PC-3 (cell line): ENCODE measurements around the gene CHFR. TPM values are rescaled to one million over a fixed set of nuclear protein-coding genes. Genes with fewer than 3 reads are reported as not detected.

ENCODE experiments used
- ATAC-seq: fragments of 200-7000 bp; cut with Tn5 transposase; 2 replicates; pipeline ENCODE4 v1.9.1; 2020; ENCODE audit warnings: mild to moderate bottlenecking, moderate library complexity
- BruUV-seq: library from RNA; stranded (reverse); fragments of 400-500 nt; replicated peaks from 2 replicates; lab custom pipeline; 2021; lab: Mats Ljungman, UMichigan
- CTCF ChIA-PET: fragments of 300-600 bp; sonication (Branson Sonifier 250); formaldehyde crosslinking; loops from one replicate; lab custom pipeline; 2022; ENCODE audit warnings: antibody characterized with exemption; lab: Charles Lee
- POLR2A ChIA-PET: fragments of 300-600 bp; sonication (Branson Sonifier 250); formaldehyde crosslinking; loops from one replicate; lab custom pipeline; 2022; ENCODE audit warnings: antibody characterized with exemption; ENCODE audit not compliant: unreplicated experiment; lab: Charles Lee
- DNase-seq: peaks from one replicate; pipeline ENCODE4 v3.0.0-alpha.2; 2015
- H2AFZ ChIP-seq: fragments of 300-600 bp; sonication (generic); 2 replicates; pipeline ENCODE4 v1.6.0; 2016; ENCODE audit warnings: antibody characterized with exemption, low read length
- H3F3A ChIP-seq: fragments of 300-600 bp; sonication (generic); one replicate; pipeline ENCODE4 v1.6.0; 2017; ENCODE audit warnings: antibody characterized with exemption, low read length, control low read depth, mild to moderate bottlenecking; ENCODE audit not compliant: unreplicated experiment
- H3K27ac ChIP-seq: fragments of 300-600 bp; sonication (generic); 2 replicates; pipeline ENCODE4 v1.5.1; 2016; ENCODE audit warnings: mild to moderate bottlenecking, low read length
- H3K27me3 ChIP-seq: fragments of 300-600 bp; sonication (generic); 2 replicates; pipeline ENCODE4 v1.6.1; 2016; ENCODE audit warnings: low read length, mixed read lengths
- H3K36me3 ChIP-seq: fragments of 300-600 bp; sonication (generic); 2 replicates; pipeline ENCODE4 v1.6.1; 2016; ENCODE audit warnings: low read depth, mixed run types, low read length, mixed read lengths
- H3K4me1 ChIP-seq: fragments of 300-600 bp; sonication (generic); 2 replicates; pipeline ENCODE4 v1.5.1; 2016; ENCODE audit warnings: low read length; ENCODE audit not compliant: insufficient read depth
- H3K4me2 ChIP-seq: fragments of 300-600 bp; sonication (generic); 2 replicates; pipeline ENCODE4 v1.6.0; 2016; ENCODE audit warnings: low read length
- H3K4me3 ChIP-seq: fragments of 300-600 bp; sonication (generic); 2 replicates; pipeline ENCODE4 v1.5.1; 2016; ENCODE audit warnings: mild to moderate bottlenecking, low read length, mixed read lengths
- H3K79me2 ChIP-seq: fragments of 300-600 bp; sonication (generic); 2 replicates; pipeline ENCODE4 v1.6.1; 2017; ENCODE audit warnings: low read length, mixed read lengths
- H3K9ac ChIP-seq: fragments of 300-600 bp; sonication (generic); 2 replicates; pipeline ENCODE4 v1.6.0; 2016; ENCODE audit warnings: mild to moderate bottlenecking, low read length
- H3K9me2 ChIP-seq: fragments of 300-600 bp; sonication (generic); replicated peaks from 2 replicates; pipeline ENCODE4 v1.6.1; 2016; ENCODE audit warnings: mixed run types, low read length, mixed read lengths
- H3K9me3 ChIP-seq: fragments of 300-600 bp; sonication (generic); 2 replicates; pipeline ENCODE4 v1.6.1; 2016; ENCODE audit warnings: low read length, mixed read lengths
- H4K20me1 ChIP-seq: fragments of 300-600 bp; sonication (generic); 2 replicates; pipeline ENCODE4 v1.6.1; 2016; ENCODE audit warnings: low read length, mixed read lengths
- EZH2 ChIP-seq: fragments of 300-600 bp; sonication (generic); IDR thresholded peaks from one replicate; pipeline ENCODE4 v1.6.1; 2017; ENCODE audit warnings: antibody characterized with exemption, mild to moderate bottlenecking, low read length; ENCODE audit not compliant: unreplicated experiment
- EZH2phosphoT487 ChIP-seq: fragments of 300-600 bp; sonication (generic); IDR thresholded peaks from 2 replicates; pipeline ENCODE4 v1.6.1; 2018; ENCODE audit warnings: mild to moderate bottlenecking, antibody characterized with exemption, low read length, borderline replicate concordance
- intact Hi-C: fragments of 100-400 bp; cut with micrococcal nuclease; formaldehyde crosslinking; loops from 2 replicates; pipeline ENCODE4 v1.9.0; 2023
- total RNA-seq: library from RNA; depleted of rRNA; stranded (reverse); fragments of >200 nt; gene quantifications from 2 replicates; pipeline ENCODE4 v1.2.3, GENCODE V29; 2014
- TF ChIP-seq, protein P1 (sequence below): fragments of 300-600 bp; sonication (generic); conservative IDR thresholded peaks from 2 replicates; pipeline ENCODE4 v1.5.1; 2017; ENCODE audit warnings: antibody characterized with exemption, low read depth, mild to moderate bottlenecking, low read length

The CHFR gene
- total RNA-seq, 1 experiment from 2014 or later: 23.3 TPM

DNA sequence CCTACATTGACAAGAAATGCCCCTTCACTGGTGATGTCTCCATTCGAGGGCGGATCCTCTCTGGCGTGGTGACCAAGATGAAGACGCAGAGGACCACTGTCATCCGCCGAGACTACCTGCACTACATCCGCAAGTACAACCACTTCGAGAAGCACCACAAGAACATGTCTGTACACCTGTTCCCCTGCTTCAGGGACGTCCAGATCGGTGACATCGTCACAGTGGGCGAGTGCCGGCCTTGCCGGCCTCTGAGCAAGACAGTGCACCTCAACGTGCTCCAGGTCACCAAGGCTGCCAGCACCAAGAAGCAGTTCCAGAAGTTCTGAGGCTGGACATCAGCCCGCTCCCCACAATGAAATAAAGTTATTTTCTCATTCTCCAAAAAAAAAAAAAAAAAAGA is 61.5 kb downstream of the CHFR start:
- no peak overlapping the region for H3K4me2 ChIP-seq

GRCh38 chr12:132825089-132825488 is 62.3 kb downstream of the CHFR start:
- Histone ChIP-seq H3K27ac (no peak overlapping the region), H3K9ac (no peak overlapping the region), H3K9me2 (no peaks in the 10 kb centered on the region), H3F3A (no peaks in the 10 kb centered on the region), H3K4me3 (no peak overlapping the region), H3K79me2 (peaks cover 66% of the 10 kb centered on the region), H2AFZ (no peak overlapping the region), H3K4me2 (no peak overlapping the region), H3K4me1 (peaks cover 26% of the 10 kb centered on the region), H4K20me1 (peaks cover 39% of the 10 kb centered on the region), H3K36me3 (peaks cover 34% of the 10 kb centered on the region), H3K27me3 (no peaks in the 10 kb centered on the region), H3K9me3 (no peaks in the 10 kb centered on the region)
- POLR2A ChIA-PET: interaction anchor here (0.5 kb wide), 1 partner anchor 65 kb away, joined by 5 read pairs; no protein-coding TSS in a partner anchor
- DNase-seq: no peak
- no peak for TF ChIP-seq EZH2phosphoT487
- no TSS peak for BruUV-seq
- ATAC-seq: no peak
- intact Hi-C loops: no loop called here
- CTCF ChIA-PET: no interaction called here

More for the DNA sequence above, 61.5 kb downstream of the CHFR start:
- TF ChIP-seq EZH2phosphoT487 (no peak), EZH2 (no peak)
- intact Hi-C loops: no loop called here
- Histone ChIP-seq H3K4me1 (peaks cover 26% of the 10 kb centered on the region), H2AFZ (no peak overlapping the region), H3F3A (no peaks in the 10 kb centered on the region), H3K79me2 (peaks cover 66% of the 10 kb centered on the region), H3K9me2 (no peaks in the 10 kb centered on the region), H3K36me3 (peaks cover 28% of the 10 kb centered on the region), H3K27ac (no peak overlapping the region), H3K9me3 (no peaks in the 10 kb centered on the region), H3K9ac (no peak overlapping the region), H4K20me1 (peaks cover 39% of the 10 kb centered on the region), H3K4me3 (no peak overlapping the region), H3K27me3 (no peaks in the 10 kb centered on the region)
- DNase-seq (no peak), ATAC-seq (no peak)
- BruUV-seq: no TSS peak
- ChIA-PET POLR2A (no interaction called here), CTCF (no interaction called here)

GRCh38 chr12:132824053-132824452 is 63.4 kb downstream of the CHFR start:
- Histone ChIP-seq H3K4me2 (no peak overlapping the region), H3K9me3 (no peaks in the 10 kb centered on the region), H3K9me2 (no peaks in the 10 kb centered on the region), H3K27ac (no peak overlapping the region), H3K4me1 (peaks cover 23% of the 10 kb centered on the region), H3K36me3 (peaks cover 42% of the 10 kb centered on the region), H2AFZ (no peak overlapping the region), H4K20me1 (peaks cover 39% of the 10 kb centered on the region), H3K79me2 (peaks cover 66% of the 10 kb centered on the region), H3K9ac (no peak overlapping the region), H3K27me3 (no peaks in the 10 kb centered on the region), H3K4me3 (no peak overlapping the region), H3F3A (no peaks in the 10 kb centered on the region)
- intact Hi-C loops: no loop called here
- no peak for TF ChIP-seq EZH2phosphoT487
- no peak for TF ChIP-seq EZH2
- TF ChIP-seq, protein P1, sequence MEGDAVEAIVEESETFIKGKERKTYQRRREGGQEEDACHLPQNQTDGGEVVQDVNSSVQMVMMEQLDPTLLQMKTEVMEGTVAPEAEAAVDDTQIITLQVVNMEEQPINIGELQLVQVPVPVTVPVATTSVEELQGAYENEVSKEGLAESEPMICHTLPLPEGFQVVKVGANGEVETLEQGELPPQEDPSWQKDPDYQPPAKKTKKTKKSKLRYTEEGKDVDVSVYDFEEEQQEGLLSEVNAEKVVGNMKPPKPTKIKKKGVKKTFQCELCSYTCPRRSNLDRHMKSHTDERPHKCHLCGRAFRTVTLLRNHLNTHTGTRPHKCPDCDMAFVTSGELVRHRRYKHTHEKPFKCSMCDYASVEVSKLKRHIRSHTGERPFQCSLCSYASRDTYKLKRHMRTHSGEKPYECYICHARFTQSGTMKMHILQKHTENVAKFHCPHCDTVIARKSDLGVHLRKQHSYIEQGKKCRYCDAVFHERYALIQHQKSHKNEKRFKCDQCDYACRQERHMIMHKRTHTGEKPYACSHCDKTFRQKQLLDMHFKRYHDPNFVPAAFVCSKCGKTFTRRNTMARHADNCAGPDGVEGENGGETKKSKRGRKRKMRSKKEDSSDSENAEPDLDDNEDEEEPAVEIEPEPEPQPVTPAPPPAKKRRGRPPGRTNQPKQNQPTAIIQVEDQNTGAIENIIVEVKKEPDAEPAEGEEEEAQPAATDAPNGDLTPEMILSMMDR: no peak
- peak; percentile 47 for DNase-seq
- no TSS peak for BruUV-seq
- ChIA-PET POLR2A (no interaction called here), CTCF (no interaction called here)
- peak; percentile 47 for ATAC-seq

DNA sequence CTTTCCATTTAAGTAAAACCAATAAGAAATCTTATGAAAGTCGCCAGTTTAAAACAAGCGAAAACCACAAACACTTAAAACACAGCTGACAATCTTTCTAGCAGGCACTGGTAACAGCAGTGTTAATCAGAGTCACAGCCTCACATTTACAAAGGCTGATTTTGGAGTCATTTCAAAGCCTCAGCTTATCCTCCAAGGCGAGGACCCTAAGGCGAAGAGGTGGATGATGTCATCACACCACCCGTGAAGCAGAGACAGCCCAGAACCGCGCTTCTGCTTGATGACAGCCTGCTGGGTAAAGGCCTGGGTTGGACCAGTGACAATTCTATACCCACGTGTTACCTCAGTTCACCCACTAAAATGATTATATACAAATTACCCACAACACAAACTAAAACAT is 68.8 kb downstream of the CHFR start:
- Histone ChIP-seq H2AFZ (no peak overlapping the region), H3K27ac (no peak overlapping the region), H3K4me3 (no peak overlapping the region), H4K20me1 (peaks cover 3% of the 10 kb centered on the region; the same call in 1 of the 2 replicates), H3K79me2 (peaks cover 17% of the 10 kb centered on the region), H3K4me2 (no peak overlapping the region), H3K9ac (no peak overlapping the region), H3K9me2 (no peaks in the 10 kb centered on the region), H3K36me3 (peaks cover 58% of the 10 kb centered on the region), H3F3A (no peaks in the 10 kb centered on the region), H3K4me1 (no peaks in the 10 kb centered on the region), H3K27me3 (no peaks in the 10 kb centered on the region), H3K9me3 (no peaks in the 10 kb centered on the region)
- TF ChIP-seq EZH2phosphoT487 (no peak), EZH2 (no peak)
- TF ChIP-seq, protein P1: no peak
- ChIA-PET CTCF (no interaction called here), POLR2A (no interaction called here)
- intact Hi-C loops: no loop called here
- BruUV-seq: no TSS peak
- no peak for DNase-seq
- ATAC-seq: no peak
